Lung microvascular endothelial cell (primary cell): ENCODE data around the gene ACVRL1. TPM values are rescaled to one million over a fixed set of nuclear protein-coding genes. Genes with fewer than 3 reads are reported as not detected.

Experiments used
- DNase-seq, 2 donors: peaks; one replicate each; pipeline versions ENCODE4 v3.0.0 to v3.0.0-alpha.2; 2010; ENCODE audit warnings: low read depth in 2 of 2
- total RNA-seq: library from RNA; depleted of rRNA; stranded (reverse); fragments of >200 nt; gene quantifications from 2 replicates; pipeline ENCODE4 v1.2.1, GENCODE V29; 2014

The ACVRL1 gene
- total RNA-seq, 1 donor from 2014 or later = 393 TPM

DNA sequence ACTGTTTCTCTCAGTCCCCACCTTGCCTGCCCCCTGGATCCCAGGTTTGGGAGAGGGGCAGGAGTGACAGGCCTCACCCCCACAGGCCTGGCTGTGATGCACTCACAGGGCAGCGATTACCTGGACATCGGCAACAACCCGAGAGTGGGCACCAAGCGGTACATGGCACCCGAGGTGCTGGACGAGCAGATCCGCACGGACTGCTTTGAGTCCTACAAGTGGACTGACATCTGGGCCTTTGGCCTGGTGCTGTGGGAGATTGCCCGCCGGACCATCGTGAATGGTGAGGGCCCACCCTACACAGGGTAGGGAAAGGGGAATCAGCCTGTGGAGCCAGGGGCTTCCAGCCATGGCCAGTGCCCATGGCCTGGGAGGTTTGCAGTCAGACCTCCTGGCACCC is 8.6 kb downstream of the ACVRL1 start:
- DNase-seq = no peak

DNA sequence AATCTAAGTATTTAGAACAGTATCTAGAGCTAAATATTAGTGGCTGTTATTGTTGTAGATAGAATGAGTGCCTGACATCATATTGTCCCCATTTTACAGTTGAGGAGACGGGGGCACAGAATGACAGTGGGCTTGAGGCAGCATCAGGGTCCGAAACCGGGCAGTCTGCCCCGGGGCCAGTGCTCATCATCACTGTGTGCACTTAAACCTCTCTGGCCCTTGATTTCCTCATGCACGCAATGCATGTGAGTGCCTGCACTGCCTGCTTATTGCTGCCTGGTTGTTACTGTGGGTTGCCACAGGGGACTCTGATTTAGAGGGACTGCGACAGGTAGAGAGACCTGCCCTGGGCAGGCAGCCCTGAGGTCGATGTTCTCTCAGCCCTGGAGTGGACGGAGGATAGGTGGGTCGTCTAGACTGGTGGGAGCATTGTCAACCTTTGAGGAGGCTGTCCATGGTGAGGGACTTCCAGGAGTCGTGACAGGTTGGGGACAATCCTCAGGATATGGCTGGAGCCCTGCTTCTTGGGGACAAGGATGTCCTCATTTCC is 9.8 kb downstream of the ACVRL1 start:
- no peak for DNase-seq

DNA sequence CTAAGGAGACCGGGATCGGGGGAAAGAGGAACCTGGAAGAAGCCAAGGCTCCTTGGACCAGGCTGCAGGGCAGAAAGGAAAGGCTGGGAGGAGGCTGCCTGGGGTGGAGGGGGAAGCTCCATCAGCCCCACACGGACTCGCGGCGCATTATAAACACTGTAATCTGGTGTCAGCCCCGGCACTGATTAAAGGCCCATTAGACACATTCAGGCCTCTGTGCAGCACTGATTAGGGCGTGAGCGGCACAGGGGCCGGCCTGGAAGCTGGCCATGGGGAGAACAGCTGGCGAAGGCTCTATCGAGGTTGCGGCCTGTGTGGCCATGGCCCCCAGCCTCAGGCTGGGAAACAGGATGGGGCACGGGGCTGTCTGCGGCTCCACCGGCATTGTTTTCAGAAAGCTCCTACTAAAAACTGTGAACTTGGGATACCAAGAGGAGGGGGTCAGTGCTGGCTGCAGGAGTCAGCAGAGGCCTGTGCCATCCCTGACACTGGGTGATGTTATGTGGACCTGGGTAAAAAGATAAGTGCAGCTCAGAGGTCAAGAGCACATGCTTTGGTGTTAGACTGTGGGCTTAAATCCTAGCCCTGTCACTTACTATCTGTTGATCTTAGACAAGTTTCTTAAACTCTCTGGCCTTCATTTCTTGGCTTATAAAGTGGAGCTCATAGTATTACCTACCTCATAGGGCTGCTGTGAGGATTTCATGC is 10.6 kb downstream of the ACVRL1 start:
- DNase-seq = peak in 1 of 2 donors; percentile 35

DNA sequence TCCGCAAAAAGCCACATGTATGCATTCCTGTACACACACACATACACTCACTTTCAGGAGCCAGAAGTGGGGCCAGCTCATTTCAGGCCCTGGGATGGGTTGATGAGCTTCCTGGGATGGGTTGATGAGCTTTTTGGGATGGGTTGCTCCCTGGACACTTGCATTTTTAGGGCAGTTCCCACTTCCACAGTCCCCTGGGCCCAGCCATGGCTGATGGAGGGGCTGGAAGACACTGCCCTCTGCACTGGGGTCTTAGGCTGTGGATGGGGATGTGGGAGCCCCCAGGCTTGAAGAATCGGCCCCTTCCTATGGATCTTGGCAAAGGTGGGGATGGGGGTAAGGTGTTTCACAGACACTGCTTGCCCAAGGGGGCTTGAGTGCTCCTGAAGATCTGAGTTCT is 12.7 kb downstream of the ACVRL1 start:
- no peak for DNase-seq

DNA sequence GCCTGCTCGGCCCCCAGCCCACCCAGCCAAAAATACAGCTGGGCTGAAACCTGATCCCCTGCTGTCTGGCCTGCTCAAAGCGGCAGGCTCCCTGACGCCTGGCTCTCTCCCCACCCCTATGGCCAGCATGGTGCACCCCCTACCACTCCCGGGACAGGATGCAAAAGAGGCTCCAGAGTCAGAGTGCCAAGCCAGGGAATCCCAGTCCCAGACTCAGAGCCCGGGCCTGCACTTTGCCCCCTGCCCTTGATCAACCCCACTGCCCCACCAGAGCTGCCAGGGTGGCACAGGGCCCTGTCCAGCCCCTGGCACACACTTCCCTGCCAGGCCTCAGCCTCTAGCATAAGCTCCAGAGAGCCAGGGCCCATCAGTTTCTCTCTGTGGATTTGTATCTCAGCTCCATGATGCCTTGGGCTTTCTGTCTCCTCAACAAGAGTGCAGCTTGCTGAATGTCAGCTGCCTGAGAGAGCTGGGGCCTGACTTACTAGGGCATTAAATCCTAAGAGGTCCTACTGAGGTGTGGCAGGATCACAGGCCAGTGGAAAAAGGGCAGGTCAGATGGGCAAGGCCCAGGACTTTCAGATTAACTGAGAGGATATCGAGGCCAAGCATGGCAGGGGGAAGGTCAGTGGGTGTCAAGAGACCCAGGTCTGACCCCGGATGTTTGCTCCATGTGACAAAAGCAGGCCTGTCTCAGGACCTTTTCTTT is 13.9 kb downstream of the ACVRL1 start:
- no peak for DNase-seq

DNA sequence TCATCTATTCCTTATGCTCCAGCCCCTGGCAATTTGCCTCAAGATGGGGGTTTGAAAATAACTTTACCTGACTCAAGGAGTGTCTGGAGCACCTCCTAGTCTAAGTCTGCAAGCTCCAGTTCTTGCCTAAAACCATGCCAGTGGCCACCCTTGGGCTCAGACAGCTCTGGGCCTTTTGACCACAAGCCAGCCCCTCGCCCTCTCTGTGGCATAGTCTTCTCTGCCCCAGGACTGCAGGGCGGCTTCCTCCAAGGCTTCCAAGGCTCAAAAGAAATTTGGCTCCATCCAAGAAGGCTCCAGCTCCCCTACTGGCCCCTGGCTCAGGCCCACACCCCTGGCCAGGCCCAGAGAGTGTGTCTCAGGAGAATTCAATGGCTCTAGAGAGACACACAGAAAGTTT is 14.8 kb downstream of the ACVRL1 start:
- no peak for DNase-seq

DNA sequence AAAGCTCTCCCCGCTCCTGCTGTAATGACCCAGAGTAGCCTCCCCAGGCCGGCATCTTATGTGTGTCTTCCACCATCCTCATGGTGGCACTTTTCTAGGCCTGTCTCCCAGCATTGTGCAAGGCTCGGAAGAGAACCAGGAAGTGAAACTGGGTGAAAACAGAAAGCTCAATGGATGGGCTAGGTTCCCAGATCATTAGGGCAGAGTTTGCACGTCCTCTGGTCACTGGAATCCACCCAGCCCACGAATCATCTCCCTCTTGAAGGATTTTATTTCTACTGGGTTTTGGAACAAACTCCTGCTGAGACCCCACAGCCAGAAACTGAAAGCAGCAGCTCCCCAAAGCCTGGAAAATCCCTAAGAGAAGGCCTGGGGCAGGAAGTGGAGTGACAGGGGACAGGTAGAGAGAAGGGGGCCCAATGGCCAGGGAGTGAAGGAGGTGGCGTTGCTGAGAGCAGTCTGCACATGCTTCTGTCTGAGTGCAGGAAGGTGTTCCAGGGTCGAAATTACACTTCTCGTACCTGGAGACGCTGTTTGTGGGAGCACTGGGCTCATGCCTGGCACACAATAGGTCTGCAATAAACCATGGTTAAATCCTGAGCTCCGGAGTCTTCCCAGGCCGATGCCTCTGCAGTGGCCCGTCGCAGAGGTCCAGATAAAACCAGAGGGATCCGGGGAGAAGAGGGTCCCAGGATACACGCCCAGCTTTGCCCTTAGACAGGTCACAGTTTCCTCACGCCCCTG is 15.6 kb downstream of the ACVRL1 start:
- peak; percentile 72 to 75 for DNase-seq

DNA sequence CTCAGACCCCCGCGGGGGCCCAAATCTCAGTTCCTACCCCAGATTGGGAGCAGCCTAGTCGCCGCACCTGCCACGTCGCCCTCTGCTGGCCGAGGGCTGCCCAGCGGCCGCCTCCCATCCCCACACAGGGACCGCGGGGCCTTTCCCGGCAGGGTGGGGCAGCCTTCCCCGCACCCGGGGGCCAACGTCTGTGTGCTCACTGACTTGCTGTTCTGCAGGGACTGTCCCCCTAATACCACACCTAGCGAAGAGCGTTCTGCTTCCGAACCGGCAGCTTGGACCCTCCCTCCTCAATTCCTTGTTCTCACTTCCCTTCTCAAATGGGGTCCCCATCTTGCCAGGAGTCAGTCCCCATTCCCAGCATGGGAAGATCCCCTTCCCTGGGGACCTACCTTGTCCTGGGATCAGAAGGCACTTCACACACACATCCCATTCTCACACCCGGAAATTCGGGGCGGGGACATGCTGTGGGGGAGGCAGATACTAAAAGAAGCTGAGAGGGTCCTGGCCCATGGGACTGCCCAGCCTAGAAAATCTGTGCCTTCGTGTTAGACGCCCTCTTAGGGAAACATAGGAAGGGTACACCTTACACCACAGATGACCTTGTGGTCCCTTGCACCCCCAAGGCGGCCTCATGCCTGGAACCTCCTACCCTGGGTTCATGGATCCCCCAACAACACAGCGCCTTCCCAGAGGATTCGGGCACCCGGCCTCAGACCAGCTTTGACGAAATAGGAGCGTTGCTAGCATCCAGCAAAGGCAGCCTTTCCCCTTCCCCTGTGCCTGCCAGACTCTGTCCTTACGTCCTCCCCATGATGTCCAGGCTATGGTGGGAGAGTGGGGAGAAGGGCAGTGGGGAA is 16.4 kb downstream of the ACVRL1 start:
- DNase-seq = peak; percentile 74 to 81

DNA sequence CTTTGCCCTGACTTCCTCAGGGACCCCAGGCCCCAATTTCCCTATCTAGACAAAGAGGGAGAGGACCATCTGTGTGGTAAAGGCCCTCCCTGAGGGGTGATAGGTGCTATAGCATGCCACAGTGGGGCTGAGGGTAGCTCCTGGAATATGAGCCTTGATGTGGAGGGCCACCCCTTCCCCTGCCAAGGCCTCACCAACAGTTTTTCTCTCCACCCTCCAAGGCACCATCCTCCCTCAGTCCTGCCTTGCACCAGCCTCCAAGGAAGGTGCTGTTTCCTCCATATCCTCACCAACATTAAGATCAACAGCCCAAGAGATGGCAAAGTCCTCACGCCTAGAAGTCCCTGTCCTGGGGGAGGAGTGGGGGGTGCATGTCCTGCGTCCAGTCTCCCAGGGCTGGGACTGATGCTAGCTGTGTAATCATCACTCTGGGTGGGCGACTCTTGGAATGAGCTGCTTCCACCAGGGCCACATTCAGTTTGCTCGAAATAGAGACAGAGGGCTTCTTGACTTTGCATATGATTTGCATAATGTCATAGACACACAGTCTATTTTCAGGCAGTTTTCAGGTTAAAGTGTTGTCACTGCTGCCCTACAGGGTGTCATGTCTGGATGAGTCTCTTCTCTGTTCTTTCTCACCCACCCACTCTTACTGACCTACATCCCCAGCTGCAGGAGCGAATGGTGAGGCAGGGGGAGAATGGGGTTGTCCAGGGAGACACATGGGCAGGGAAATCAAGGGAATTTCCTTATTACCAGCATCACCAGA is 17.4 kb downstream of the ACVRL1 start:
- DNase-seq = peak in 1 of 2 donors; percentile 49

DNA sequence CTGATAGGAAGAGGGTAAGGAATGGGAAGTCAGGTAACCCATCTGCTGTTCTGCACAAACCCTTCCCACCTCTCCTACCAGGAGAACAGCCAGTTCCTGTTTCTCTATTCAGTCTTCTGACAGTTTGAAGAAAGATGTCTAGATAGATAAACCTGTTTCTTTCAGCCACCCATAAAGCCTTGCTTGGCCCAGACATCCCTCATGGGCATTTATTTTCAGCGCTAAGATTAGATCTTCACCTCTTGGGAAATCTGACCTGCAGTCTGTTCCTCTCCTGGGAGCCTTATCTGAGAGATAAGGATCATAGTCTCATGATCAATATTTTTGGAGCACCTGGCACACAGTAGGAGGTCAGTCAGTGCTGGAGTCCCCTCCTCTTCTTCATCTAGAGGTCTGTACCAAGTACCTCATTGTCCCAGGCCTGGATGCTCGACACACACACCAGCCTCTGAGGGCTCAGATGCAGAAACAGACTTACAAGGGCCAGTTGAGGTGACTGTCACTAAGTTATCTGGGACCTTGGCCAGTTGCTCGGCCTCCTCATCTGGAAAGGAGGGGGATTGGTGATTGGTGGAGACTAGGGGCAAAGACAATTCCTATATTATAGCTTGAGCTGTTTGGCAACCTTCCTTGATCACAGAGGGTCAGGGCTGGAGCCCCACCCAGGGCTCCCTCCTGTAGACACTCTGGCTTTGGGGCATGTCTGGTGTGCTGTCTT is 18.2 kb downstream of the ACVRL1 start:
- DNase-seq = no peak

DNA sequence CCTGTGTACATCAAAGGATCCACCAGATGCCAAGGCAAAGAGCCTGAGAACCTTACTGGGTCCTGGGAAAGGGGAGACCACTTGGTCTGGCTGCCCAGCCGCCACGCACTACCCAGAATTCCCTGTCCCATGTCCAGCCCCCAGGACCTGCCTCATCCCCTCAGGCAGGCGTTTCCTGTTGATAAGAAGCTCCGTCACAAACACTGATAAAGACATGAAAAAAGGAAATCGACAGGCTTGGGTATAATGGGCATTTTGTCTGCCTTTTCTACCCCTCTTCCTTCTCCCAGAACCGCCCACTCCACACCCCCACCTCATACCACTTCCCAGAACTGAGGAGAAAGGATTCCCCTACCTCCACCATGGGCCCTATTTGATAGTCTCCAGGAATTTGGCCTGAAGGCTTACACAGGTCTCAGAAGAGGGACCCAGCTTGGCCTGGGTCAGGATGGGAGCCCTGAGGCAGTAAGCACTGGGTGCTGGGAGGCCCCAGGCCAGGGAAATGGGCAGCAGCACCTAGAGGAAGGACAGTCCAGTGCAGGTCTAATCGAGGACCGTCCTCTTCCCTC is 18.8 kb downstream of the ACVRL1 start:
- DNase-seq = peak; percentile 87 to 89

DNA sequence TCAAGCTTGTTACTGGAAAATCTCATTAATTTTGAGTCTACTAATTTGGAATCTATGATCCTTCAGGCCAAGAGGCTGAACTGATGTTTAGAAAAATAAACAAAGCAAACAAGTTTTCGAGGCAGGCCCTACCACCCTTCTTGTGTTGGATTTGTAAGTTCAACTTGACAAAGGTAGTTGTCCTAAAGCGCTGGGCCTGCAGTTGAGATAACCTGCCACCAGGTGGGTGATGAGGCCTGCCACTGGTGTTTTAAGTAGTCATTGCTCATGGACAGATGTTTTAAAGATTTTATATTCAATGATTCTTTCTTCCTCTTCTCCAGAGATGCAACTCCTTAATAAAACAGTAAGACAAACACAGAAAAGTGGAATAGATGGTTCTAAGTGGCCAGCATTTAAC is 19.4 kb downstream of the ACVRL1 start:
- peak; percentile 83 to 85 for DNase-seq

DNA sequence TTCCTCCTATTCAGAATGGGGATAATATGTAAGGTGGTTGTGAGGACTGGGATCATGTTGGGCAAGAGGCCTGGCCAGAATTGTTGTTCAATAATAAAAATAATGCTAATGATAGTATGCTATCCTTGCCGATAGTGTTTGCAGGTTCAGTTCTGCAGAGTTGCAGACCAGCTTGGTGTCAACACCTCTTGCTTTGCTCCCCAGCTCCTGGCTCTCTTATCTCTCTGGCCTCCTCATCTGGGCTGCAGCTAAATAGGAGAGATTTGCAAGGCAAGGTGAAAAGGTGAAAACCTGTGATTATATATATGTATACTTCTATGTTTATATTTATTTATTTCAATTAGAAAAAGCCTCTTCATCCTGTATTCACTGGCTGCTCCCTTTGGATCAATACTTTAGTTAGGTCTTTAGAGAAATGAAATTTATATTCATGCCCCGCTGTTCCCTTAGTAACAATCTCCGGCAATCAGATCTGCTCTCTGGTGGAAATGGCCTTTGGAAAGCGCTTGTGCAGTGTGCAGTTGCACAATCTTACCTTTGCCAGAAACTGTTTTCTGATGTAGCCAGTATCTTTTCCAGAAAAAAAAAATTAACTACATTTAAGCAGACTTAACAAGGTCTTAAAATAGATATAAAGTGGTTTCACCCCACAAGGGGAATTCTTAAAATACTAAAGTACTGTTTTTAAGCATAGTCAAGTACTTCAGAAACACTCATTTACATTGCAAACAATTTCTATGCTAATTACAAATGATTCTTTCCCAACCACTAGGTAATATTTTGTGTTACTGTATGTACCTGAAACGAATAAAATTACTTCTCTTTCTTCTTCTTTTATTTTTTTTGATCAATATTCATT is 25.1 kb downstream of the ACVRL1 start:
- DNase-seq = peak in 1 of 2 donors; percentile 40

DNA sequence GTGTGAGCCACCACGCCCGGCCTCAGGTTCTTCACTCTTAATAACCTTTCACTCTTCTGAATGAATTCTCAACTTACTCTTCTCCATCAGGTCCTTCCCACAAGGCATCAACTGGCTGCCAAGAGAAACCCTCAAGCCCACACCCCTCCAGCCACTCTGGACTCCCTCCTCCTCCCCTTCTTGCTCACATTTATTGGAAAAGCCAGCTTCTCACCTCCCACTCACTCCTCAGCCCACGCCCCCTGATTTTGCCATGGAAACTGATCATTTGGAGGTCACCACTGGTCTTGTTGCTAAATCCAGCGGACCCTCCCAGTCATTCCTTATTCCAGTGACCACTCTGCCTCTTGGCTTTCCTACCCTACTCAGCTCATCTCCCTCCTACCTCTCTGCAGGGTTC is 26.8 kb downstream of the ACVRL1 start:
- DNase-seq = no peak

DNA sequence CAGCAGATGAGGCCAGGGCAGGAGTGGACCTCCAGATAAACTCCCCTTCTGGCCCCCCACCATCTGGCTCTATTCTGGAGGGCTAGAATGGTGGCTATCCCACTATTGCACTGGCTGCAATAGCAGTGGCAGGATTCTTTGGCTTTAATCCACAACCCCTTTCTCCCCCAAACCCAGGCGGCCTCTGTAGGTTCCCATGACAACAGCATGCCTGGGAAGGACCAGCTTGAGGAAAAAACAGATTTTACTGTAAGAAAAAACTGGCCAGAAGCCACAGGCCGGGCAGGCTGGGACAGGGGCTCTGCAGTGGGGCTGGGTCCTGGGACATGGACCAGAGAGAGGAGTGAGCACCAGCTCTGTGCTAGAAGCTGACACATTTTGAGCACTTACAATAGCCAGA is 30.6 kb downstream of the ACVRL1 start:
- DNase-seq = no peak

DNA sequence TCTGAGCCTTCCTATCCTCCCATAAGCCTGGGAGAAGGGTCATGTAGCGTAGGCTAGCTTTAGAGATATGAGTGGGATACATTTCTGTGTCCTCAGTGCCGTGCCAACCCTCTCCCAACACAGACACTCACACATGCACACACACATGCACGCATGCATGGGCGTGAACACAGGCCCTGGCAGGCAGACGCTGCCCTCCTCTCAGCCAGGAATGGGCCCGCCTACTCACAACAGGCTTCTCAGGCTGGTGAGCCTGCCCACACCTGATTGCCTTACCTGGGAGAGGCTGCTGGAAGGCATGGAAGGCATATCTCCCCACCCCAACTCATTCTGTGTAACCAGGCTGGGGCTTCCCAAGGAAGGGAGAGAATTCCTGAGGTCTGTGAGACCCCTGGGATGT is 31.4 kb downstream of the ACVRL1 start:
- DNase-seq = no peak

DNA sequence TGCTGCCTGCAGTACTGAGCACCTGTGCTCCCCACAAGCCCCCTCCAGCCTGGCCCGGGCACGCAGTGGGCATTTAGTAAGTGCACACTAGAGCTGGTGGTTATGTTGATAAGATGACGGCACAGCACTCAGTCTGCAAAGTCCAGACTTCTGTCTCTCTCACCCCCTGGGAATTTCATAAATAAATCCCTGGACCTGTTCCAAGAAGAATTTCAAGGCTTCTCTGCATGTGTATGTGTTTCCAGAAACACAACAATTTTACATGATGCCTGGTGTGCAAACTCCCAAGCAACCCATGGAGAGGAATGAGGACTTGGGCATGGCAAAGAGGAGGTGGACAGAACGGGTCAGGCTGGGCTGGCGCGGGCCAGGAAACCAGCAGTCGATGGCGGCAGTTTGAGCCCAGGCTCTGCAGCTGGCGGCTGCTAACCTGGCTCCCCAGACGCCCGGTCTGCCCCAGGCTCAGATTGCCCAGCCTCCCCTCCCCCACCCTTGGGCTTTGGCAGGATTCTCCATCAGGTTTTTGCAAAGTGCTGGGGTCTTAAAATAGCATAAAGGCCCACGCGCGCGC is 33.8 kb downstream of the ACVRL1 start:
- DNase-seq = peak in 1 of 2 donors; percentile 32

DNA sequence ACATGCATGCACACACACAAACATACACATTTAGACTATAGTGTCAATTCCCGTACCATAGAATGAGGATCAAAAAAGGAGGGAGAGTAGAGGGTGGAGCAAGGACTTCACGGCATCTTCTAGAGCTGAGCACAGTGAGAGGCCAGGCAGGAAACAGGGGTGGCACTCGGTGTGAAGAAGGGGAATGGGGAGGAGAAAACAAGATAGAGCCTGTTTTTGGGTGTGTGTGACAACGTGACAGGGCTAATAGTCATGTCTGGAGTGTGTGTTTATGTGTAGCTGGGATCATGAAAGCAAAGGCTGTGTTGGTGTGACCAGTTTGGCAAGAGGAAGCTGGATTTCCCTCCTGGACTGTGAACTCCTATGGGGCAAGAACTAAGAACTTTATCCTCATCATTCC is 34.3 kb downstream of the ACVRL1 start:
- DNase-seq = no peak
